Measurements from ENCODE around the gene DOCK1.

DOCK1 gene

DNA sequence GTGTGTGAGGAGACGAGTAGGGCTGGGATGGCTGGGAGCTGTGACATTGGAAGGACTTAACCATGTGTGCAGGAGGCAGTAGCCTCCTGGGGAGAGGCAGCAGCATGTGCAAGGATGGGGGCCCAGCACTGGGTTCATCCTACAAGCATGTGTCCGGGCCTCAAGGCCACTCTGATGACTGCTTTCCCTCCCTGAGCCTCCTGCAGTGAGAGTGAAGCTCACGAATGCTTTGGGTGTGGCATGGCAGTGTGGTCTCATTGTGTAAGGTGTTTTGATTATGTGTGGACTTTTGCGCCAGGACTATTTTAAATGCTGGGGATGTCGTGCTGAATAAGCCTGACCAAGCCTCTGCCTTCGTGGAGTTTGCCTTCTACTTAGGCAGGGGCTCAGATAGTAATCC is 413.2 kb downstream of the DOCK1 start:
- TF ChIP-seq, protein P1, sequence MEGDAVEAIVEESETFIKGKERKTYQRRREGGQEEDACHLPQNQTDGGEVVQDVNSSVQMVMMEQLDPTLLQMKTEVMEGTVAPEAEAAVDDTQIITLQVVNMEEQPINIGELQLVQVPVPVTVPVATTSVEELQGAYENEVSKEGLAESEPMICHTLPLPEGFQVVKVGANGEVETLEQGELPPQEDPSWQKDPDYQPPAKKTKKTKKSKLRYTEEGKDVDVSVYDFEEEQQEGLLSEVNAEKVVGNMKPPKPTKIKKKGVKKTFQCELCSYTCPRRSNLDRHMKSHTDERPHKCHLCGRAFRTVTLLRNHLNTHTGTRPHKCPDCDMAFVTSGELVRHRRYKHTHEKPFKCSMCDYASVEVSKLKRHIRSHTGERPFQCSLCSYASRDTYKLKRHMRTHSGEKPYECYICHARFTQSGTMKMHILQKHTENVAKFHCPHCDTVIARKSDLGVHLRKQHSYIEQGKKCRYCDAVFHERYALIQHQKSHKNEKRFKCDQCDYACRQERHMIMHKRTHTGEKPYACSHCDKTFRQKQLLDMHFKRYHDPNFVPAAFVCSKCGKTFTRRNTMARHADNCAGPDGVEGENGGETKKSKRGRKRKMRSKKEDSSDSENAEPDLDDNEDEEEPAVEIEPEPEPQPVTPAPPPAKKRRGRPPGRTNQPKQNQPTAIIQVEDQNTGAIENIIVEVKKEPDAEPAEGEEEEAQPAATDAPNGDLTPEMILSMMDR (IDR thresholded peaks at IDR 0.05), result no peak
- Histone ChIP-seq H3K36me3 (no peaks in the 10 kb centered on the region), H3K4me1 (ENCODE audit: control insufficient read depth in 1 of 2, insufficient read depth in 1 of 2, low read depth in 1 of 2, low read length in 1 of 2) (peaks cover 0 to 6% of the 10 kb centered on the region in 2 experiments), H3K27ac (no peak overlapping the region), H3K27me3 (no peaks in the 10 kb centered on the region), H3K4me3 (ENCODE audit: low read depth in 1 of 2, low read length in 1 of 2) (no peak overlapping the region), H3K9me3 (no peaks in the 10 kb centered on the region)

DNA sequence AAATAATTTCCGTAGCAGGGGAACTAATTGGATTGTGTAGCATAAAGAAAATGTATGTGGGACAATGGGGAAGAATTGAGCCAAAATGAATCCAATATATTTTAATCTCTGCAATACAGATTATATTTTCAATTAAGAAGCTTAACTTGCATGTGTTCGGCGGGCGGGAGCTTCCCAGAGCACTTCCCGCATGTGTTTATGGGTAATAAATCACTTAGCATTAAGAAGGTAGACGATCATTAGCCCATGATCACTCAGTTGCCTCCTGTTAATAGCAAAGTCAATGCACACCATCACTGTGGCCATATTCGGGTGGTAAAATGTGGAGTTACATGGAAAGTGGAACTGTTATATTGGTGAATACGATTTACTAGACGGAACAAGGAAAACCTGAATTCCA is 414.0 kb downstream of the DOCK1 start:
- no peaks in the 10 kb centered on the region for H3K36me3 ChIP-seq
- no peaks in the 10 kb centered on the region for H3K9me3 ChIP-seq
- no peak overlapping the region for H3K27ac ChIP-seq
- H3K4me3 ChIP-seq (ENCODE audit: low read depth in 1 of 2, low read length in 1 of 2), result no peak overlapping the region
- H3K4me1 ChIP-seq (ENCODE audit: control insufficient read depth in 1 of 2, insufficient read depth in 1 of 2, low read depth in 1 of 2, low read length in 1 of 2), result peaks cover 0 to 6% of the 10 kb centered on the region in 2 experiments
- H3K27me3 ChIP-seq, result no peaks in the 10 kb centered on the region
- TF ChIP-seq, protein P1 (IDR thresholded peaks at IDR 0.05), result no peak

- no peak overlapping the region for H3K4me3 ChIP-seq (ENCODE audit: low read depth in 1 of 2, low read length in 1 of 2)
- TF ChIP-seq, protein P1 (IDR thresholded peaks at IDR 0.05), result no peak
- H3K9me3 ChIP-seq, result no peaks in the 10 kb centered on the region
- H3K27ac ChIP-seq, result no peak overlapping the region
- H3K36me3 ChIP-seq, result no peaks in the 10 kb centered on the region
- peaks cover 0 to 6% of the 10 kb centered on the region in 2 experiments for H3K4me1 ChIP-seq (ENCODE audit: control insufficient read depth in 1 of 2, insufficient read depth in 1 of 2, low read depth in 1 of 2, low read length in 1 of 2)
- H3K27me3 ChIP-seq, result no peaks in the 10 kb centered on the region
Measured at GRCh38 chr10:127319691-127320090, 414.5 kb downstream of the DOCK1 start.

DNA sequence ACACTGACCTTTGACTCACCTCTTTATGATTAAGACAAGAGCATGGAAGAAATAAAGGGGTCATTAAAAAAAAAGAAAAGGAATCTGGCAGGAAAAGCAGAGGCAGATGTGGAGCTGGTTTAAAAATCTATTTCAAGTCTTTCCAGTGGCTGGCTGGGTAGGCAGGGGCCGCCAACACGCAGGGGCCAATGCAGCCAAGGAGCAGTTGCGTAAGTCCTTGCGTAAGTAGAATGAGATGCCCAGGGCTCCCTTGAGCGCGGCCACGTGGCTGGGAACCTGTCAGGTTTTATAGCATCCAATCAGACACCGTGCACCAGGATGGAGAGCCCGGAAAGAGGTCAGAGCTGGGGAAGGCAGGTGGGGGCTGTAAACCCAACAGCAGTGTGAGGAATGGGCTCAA is 414.9 kb downstream of the DOCK1 start:
- Histone ChIP-seq H3K27me3 (no peaks in the 10 kb centered on the region), H3K27ac (no peak overlapping the region), H3K9me3 (no peaks in the 10 kb centered on the region), H3K4me1 (ENCODE audit: control insufficient read depth in 1 of 2, insufficient read depth in 1 of 2, low read depth in 1 of 2, low read length in 1 of 2) (peaks cover 0 to 6% of the 10 kb centered on the region in 2 experiments), H3K36me3 (no peaks in the 10 kb centered on the region), H3K4me3 (ENCODE audit: low read depth in 1 of 2, low read length in 1 of 2) (no peak overlapping the region)
- TF ChIP-seq, protein P1 (IDR thresholded peaks at IDR 0.05), result no peak

- H3K4me3 ChIP-seq (ENCODE audit: low read depth in 1 of 2, low read length in 1 of 2), result no peak overlapping the region
- H3K27me3 ChIP-seq, result no peaks in the 10 kb centered on the region
- TF ChIP-seq, protein P1 (IDR thresholded peaks at IDR 0.05), result no peak
- H3K27ac ChIP-seq, result no peak overlapping the region
- no peaks in the 10 kb centered on the region for H3K9me3 ChIP-seq
- H3K4me1 ChIP-seq (ENCODE audit: control insufficient read depth in 1 of 2, insufficient read depth in 1 of 2, low read depth in 1 of 2, low read length in 1 of 2), result peaks cover 0 to 6% of the 10 kb centered on the region in 2 experiments
- no peaks in the 10 kb centered on the region for H3K36me3 ChIP-seq
Measured at GRCh38 chr10:127322286-127322685, 417.1 kb downstream of the DOCK1 start.

DNA sequence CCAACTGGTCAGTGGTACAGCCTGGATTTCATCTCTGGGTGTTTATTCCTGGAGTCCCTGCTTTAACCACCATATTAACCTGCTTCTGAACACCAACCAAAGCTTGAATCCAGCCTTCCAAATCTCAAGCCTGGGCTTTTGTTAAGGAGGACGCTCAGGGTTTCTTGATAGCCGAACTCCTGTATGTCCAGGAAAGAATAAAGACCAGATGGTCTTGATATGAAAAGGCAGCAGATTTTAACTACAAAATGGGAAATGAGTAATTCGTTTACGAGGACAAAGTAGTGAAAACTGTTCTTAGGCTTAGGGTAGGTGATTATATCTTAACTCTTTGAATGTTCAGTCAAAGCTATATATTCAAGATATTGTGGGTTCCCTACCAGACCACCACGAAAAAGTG is 420.3 kb downstream of the DOCK1 start:
- H3K4me1 ChIP-seq (ENCODE audit: control insufficient read depth in 1 of 2, insufficient read depth in 1 of 2, low read depth in 1 of 2, low read length in 1 of 2), result no peaks in the 10 kb centered on the region
- no peaks in the 10 kb centered on the region for H3K9me3 ChIP-seq
- no peak overlapping the region for H3K4me3 ChIP-seq (ENCODE audit: low read depth in 1 of 2, low read length in 1 of 2)
- TF ChIP-seq, protein P1 (IDR thresholded peaks at IDR 0.05), result no peak
- no peaks in the 10 kb centered on the region for H3K27me3 ChIP-seq
- H3K36me3 ChIP-seq, result no peaks in the 10 kb centered on the region
- no peak overlapping the region for H3K27ac ChIP-seq
